Suppressor macrophage treated with lipopolysaccharide for 1 hour (primary cell): ENCODE measurements around the gene SMCO3.

ENCODE experiments used
- DNase-seq, 3 donors: peaks; one replicate each; pipeline ENCODE4 v3.0.0-alpha.2; 2020 to 2022

Gene SMCO3

DNA sequence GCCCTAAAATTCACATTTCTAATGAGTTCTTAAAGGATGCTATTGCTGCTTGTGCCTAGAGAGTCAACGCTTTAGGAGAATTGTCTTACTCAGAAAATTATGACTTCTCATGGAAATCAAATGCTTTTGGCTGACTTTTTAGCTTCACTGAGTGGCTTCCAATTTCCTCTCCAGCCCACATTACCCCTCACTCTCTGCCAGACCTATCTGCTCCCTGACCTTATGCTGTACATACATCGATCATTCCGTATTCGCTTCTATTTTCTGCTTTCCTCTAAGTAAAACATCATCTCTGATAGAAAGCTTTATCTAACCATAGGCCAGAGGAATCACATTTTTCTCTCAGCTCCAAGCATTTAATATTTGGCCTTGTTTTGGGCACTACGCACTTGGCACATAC, 12.5 kb upstream of the SMCO3 start:
- no peak for DNase-seq

DNA sequence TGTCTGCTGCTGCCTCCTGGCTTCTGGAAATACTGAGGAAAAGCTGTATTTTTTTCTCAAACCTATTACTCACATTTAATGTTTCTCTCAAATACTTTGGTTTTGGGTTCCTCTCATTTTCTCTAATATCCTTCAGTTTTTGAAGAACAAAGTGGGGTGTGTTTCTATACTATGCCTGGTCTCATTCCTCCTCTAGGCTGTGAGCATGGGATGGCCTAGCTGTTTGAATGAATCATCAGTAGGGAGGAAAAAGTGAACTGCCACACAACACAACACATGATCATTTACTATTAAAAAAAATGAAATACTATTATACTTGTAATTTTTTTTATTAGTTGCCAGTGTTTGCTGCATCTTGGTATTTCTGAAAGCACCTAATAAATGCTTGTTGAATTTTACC, 11.3 kb upstream of the SMCO3 start:
- DNase-seq = no peak

DNA sequence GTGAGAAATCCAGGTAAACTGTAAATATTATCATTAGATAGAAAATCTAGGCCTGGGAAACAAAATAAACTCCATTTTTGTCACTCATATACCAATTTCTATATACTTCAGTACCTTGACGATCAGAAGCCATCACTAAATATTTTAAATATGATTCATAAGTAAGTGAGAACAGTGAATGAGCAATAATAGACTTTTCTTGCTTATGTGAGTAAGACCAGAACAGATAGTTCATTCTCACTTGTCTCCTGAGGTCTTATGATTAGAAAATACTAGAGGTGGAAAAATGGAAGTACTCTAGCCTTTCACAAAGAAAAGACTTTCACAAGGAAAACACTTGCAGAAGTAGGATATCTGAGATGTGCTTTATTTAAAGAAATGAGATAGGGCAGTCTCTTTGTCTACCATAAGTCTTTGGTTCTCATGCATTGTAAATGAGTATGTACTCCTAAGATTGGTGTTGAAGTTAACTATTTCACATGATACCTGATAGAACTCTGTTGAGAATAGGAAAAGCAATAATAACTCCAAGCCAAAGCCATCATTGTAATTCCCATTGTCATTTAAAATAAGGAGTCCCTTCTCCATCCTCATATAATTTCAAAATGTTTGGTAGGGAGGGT, 10.1 kb upstream of the SMCO3 start:
- no peak for DNase-seq

DNA sequence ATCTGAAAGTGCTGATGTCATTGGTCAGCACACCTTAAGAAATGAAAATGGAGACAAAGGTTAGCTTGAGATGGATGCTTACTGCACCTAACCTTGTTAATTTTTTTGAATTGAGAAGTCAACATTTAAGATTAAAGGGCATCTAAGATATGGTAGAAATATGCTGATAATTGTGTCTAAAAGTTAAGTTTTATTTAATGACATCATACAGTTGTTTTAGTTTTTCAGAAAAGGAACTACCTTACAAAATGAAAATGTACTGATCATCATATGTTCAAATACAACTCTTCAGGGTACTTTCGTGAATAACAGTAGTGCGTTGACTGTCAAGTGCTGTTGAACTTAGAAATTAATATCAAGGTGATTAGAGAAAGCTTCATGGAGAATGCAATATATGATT, 2.5 kb downstream of the SMCO3 start:
- DNase-seq = no peak

- peak in 1 of 3 donors; percentile 3 for DNase-seq
Measured at GRCh38 chr12:14810953-14811483, 3.0 kb downstream of the SMCO3 start.

- no peak for DNase-seq
Measured at GRCh38 chr12:14810167-14810952, 3.6 kb downstream of the SMCO3 start.

- DNase-seq = no peak
Measured at GRCh38 chr12:14803830-14804160, 10.2 kb downstream of the SMCO3 start.

DNA sequence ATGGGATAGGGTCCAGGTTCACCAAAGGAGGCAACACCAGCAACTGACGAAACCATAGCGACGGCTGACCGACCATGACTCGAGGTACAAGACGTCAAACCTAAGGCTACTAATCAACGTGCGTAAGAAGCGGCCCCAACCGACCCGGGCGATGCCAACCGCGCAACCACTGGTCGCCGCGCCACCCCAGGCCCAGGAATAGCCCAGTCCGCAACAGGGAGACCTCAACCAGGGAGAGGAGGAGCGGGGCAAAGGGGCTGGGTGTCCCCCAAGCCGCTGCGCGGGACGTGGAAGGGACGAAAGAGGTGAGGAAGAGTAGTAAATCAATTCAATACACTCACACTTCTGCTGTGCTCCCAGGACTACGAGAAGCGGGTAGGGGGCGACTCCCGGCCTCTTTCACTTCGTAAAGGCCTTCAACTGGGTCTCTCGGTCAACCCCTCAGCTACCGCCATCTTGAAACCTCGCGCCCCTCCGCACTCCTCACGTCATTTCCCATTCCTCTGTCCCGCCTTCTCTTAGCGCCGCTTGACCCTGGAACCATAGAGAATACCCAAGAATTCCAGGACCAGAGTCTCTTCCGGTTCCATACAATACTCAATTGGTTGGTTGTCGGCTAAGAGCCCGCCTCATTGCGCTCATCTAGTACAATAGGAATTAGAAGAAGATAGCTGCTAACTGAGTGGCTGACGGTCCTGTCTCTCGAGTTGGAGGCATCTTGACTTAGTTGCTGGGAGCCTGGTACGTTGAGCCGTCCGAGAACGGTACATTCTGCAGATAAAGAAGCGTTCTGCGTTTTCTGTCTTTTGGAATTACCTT, 10.8 kb downstream of the SMCO3 start, which contains the start of the genes C12orf60 and WBP11:
TSS of gene C12orf60 (plus strand) at position 660 of the 819 bp plus-strand sequence. CDS start 19,266 bp downstream, outside the sequence.
TSS of gene WBP11 (minus strand) at position 468 of the 819 bp plus-strand sequence. CDS start 2,095 bp downstream, outside the sequence.
- peak; percentile 95 to 99 (median 98) for DNase-seq

DNA sequence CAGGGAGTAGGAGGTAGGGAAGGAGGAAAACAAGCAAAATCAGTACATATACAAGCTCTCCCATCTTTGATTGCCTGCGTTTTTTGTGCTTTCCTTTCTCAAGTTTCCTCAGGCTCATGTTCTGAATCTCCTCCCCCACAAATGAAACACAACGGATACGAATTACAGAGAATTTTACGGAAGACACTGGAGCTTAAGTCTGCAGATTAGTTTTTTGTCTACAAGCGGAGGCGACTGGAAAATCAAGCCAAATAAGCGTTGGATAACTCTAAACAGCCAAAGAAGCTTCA, 11.3 kb downstream of the SMCO3 start:
- no peak for DNase-seq

DNA sequence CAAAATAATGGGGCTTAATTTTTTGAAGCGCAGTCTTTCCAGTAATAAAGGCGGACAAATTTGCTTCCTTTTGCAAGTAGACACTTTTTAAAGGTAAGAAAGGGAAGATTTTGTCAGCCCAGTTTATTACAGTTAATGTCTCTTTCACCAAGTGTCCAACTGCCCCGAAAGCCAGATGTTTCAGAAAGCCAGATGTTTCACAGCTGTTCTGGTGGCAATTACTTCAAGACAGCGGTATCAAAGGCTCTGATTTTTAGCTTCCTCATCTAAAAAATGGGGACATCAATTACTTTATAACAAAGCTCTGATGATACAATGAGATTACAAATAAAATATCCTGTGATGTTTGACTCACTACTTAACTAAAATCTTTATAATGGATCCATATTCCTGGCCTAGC, 11.7 kb downstream of the SMCO3 start:
- peak in 1 of 3 donors; percentile 21 for DNase-seq

- DNase-seq = peak; percentile 52 to 83 (median 76)
Measured at GRCh38 chr12:14795028-14795448, 18.9 kb downstream of the SMCO3 start.

- DNase-seq = no peak
Measured at GRCh38 chr12:14785568-14785967, 28.4 kb downstream of the SMCO3 start.

DNA sequence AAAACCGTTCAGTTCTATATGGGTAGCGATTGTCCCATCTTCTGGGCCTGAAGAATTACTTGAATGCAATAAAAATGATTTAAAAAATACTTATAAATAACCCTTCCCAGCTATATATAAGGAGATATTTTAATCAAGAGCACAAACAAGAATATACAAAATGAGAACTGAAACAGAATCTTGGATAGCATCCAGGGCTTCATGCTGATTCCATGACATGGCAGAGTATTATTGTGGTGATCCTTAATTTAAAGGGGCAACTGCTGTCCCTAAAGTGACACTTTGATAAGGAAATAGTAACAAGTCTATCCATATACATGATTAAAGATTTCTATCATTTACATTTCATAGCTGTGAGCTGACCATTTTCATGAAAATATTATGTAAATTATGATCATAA, 29.5 kb downstream of the SMCO3 start:
- DNase-seq = peak; percentile 38 to 43 (median 42)

DNA sequence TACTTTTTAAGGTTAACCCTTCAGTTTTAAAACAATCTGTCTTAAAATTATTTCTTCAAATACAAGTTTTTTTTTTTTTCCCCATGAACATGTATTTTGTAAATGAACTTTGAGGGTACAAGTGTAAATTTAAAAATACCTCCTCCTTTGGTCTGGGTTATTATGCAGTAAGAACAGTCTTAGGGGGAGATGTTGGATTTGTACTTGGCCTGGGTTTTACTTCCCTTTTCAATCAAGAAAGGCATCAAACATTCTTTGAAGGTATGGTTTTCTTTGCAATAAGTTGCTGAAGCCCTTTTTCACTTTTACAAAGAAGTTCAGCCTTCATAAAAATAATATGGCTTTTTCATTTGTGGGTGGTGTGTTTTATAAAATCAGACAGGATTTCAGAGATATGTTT, 31.2 kb downstream of the SMCO3 start:
- no peak for DNase-seq

DNA sequence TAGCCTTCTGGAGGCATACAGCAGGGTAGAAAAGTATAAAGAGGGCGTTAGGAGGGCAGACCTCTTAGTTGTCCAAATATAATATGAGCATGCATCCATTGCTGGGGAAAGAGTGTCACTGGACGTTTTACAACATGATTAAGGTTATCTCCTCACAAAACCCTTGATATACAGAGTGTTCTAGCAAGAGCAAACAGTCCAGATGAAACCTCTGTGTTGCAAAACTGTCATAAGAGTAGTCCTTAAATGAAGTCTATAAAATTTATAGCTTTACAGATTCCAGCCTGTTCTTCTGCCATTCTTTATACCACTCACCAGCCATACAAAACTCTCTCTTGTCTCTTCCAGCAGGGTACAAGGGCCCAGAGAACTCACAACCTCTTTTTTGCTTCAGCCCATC, 32.4 kb downstream of the SMCO3 start:
- DNase-seq = no peak

DNA sequence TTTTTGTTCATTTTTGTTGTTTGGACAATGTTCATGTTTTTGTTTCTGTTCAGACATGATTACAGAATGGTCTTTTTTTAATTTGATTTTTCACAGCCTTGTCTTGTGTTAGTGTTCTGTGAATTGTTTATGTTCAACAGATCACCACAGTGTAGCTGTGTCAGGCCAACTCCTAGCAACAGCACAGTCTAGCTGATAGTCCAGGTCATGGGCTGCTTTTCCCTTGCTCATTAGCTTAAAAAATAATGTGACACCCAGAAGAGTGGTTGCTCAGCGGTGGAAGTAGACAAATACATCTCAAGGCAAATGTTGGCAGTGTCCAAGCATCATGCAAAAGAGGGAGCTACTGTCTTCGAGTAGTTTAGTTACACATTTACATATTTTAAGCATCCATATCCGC, 33.1 kb downstream of the SMCO3 start:
- no peak for DNase-seq

GRCh38 chr12:14779834-14780233, 34.1 kb downstream of the SMCO3 start:
- no peak for DNase-seq

- no peak for DNase-seq
Measured at GRCh38 chr12:14777271-14777670, 36.7 kb downstream of the SMCO3 start.

DNA sequence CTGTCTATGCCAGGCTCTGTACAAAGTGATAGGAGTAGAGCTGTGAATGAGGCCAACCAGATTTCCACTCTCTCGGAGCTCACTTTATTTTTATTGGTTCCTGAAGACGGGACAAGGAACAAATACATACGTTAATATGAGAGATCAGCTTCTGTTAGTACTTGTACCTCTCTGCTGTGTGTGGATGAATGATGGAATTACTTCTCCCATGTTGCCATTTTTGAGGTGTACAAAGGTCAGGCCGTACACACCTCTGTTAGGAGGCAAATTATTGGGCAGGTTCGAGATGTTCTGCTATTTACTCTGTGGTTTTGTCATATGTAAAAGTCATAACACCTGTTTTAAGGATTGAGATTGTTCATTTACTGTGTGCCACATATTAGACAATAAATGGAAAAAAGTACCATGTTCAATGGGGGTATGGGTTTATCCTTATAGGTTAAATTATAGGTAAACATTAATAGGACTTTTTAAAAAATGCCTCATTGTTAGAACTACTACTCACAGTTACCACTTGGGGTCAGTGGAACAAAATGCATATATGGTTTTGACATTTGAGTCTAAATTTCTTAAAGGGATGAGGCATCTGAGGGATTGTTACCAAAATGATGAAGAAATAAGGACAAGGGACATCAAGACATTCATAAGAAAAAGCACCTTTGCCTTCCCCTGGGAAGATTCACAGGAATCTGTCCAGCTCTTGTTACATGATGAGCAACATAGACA, 37.6 kb downstream of the SMCO3 start:
- DNase-seq = no peak

- no peak for DNase-seq
Measured at GRCh38 chr12:14775636-14775980, 38.4 kb downstream of the SMCO3 start.

- DNase-seq = peak; percentile 58 to 71 (median 67)
Measured at GRCh38 chr12:14774906-14775635, 38.9 kb downstream of the SMCO3 start.
